Measurements from ENCODE around the gene APLF. TPM values are rescaled to one million over a fixed set of nuclear protein-coding genes. Genes with fewer than 3 reads are reported as not detected.
"Not testable (repeated sequence)": the region's sequence is repeated elsewhere in the genome, so short reads cannot be mapped to it uniquely, and the experiment has no call there.

APLF gene
- total RNA-seq, 1 donor from 2014 or later: 3.8 TPM

- ATAC-seq (no peak), DNase-seq (ENCODE audit: missing footprints) (no peak)
- intact Hi-C loops (cut with DNase I): no loop called here
These were observed 31.1 kb upstream of the APLF start for GRCh38 chr2:68436270-68436669.

- intact Hi-C loops (cut with DNase I): no loop called here
- no peak for DNase-seq (ENCODE audit: missing footprints)
- ATAC-seq: no peak
These were observed 28.7 kb upstream of the APLF start for GRCh38 chr2:68438455-68439303.

- DNase-seq (ENCODE audit: missing footprints): peak; percentile 83
- peak; percentile 93 for ATAC-seq
- intact Hi-C loops (cut with DNase I): loop anchor here (2.0 to 5.0 kb wide), 4 partner anchors 79 to 319 kb away; partner anchors contain the start of gene PPP3R1
These were observed 26.0 kb upstream of the APLF start for GRCh38 chr2:68441179-68441993.

- DNase-seq (ENCODE audit: missing footprints) (no peak), ATAC-seq (no peak)
- intact Hi-C loops (cut with DNase I): loop anchor here (2.0 to 5.0 kb wide), 4 partner anchors 79 to 319 kb away; partner anchors contain the start of gene PPP3R1
These were observed 25.4 kb upstream of the APLF start for GRCh38 chr2:68441994-68442322.

GRCh38 chr2:68446425-68446824, 21.0 kb upstream of the APLF start:
- ATAC-seq; intact Hi-C loops (cut with DNase I): not testable (repeated sequence)

GRCh38 chr2:68447118-68447517, 20.3 kb upstream of the APLF start:
- intact Hi-C loops (cut with DNase I): no loop called here
- no peak for ATAC-seq
- peak; percentile 56 for DNase-seq (ENCODE audit: missing footprints)

More at GRCh38 chr2:68446425-68446824, 21.0 kb upstream of the APLF start:
- DNase-seq (ENCODE audit: missing footprints): not testable (repeated sequence)

- ATAC-seq (peak; percentile 28), DNase-seq (ENCODE audit: missing footprints) (peak; percentile 57)
- intact Hi-C loops (cut with DNase I): no loop called here
These were observed 18.4 kb upstream of the APLF start for GRCh38 chr2:68448671-68449653.

- no peak for ATAC-seq
These were observed 15.1 kb upstream of the APLF start for GRCh38 chr2:68452158-68452900.

GRCh38 chr2:68453761-68454360, 13.5 kb upstream of the APLF start:
- DNase-seq (ENCODE audit: missing footprints) (no peak), ATAC-seq (no peak)
- intact Hi-C loops (cut with DNase I): no loop called here

More at GRCh38 chr2:68452158-68452900, 15.1 kb upstream of the APLF start:
- no peak for DNase-seq (ENCODE audit: missing footprints)
- intact Hi-C loops (cut with DNase I): no loop called here

GRCh38 chr2:68454719-68455118, 12.7 kb upstream of the APLF start:
- ATAC-seq: no peak
- DNase-seq (ENCODE audit: missing footprints): no peak
- intact Hi-C loops (cut with DNase I): no loop called here

- intact Hi-C loops (cut with DNase I): no loop called here
- no peak for ATAC-seq
- no peak for DNase-seq (ENCODE audit: missing footprints)
These were observed 11.2 kb upstream of the APLF start for GRCh38 chr2:68456198-68456597.

- no peak for ATAC-seq
These were observed 8.4 kb upstream of the APLF start for GRCh38 chr2:68458981-68459380.

GRCh38 chr2:68463287-68463877, 4.0 kb upstream of the APLF start:
- ATAC-seq: no peak
- no peak for DNase-seq (ENCODE audit: missing footprints)
- intact Hi-C loops (cut with DNase I): loop anchor here (2.0 kb wide), 1 partner anchor 461 kb away; no protein-coding TSS in a partner anchor

More at GRCh38 chr2:68458981-68459380, 8.4 kb upstream of the APLF start:
- DNase-seq (ENCODE audit: missing footprints): no peak
- intact Hi-C loops (cut with DNase I): no loop called here

GRCh38 chr2:68464651-68465050, 2.7 kb upstream of the APLF start:
- intact Hi-C loops (cut with DNase I): loop anchor here (5.0 kb wide), 1 partner anchor 253 kb away; no protein-coding TSS in a partner anchor
- DNase-seq (ENCODE audit: missing footprints): no peak
- ATAC-seq: no peak

- no peak for ATAC-seq
These were observed 2.1 kb upstream of the APLF start for GRCh38 chr2:68465081-68465916.

GRCh38 chr2:68466361-68466777, 1.0 kb upstream of the APLF start:
- ATAC-seq (no peak), DNase-seq (ENCODE audit: missing footprints) (no peak)
- intact Hi-C loops (cut with DNase I): loop anchor here (5.0 kb wide), 1 partner anchor 251 kb away; no protein-coding TSS in a partner anchor

More at GRCh38 chr2:68465081-68465916, 2.1 kb upstream of the APLF start:
- DNase-seq (ENCODE audit: missing footprints): no peak
- intact Hi-C loops (cut with DNase I): loop anchor here (5.0 kb wide), 1 partner anchor 252 kb away; no protein-coding TSS in a partner anchor
